Type B pancreatic cell (in vitro differentiated cells): ENCODE measurements around the gene NPHS1. TPM values are rescaled to one million over a fixed set of nuclear protein-coding genes. Genes with fewer than 3 reads are reported as not detected.

Source experiments
- DNase-seq: peaks from one replicate; pipeline ENCODE4 v3.0.0; 2021; ENCODE audit warnings: mixed read lengths; ENCODE audit not compliant: unreplicated experiment; ENCODE audit errors: extremely low spot score
- H3K27ac Mint-ChIP-seq: 2 replicates; pipeline ENCODE4 v1.8.0; 2021; ENCODE audit warnings: mild to moderate bottlenecking, mixed read lengths
- H3K27me3 Mint-ChIP-seq: 2 replicates; pipeline ENCODE4 v1.8.0; 2021; ENCODE audit warnings: mixed read lengths
- H3K36me3 Mint-ChIP-seq: 2 replicates; pipeline ENCODE4 v1.8.0; 2021; ENCODE audit warnings: mixed read lengths
- H3K4me1 Mint-ChIP-seq: one replicate; pipeline ENCODE4 v1.8.0; 2021; ENCODE audit warnings: mixed read lengths; ENCODE audit not compliant: unreplicated experiment
- H3K4me3 Mint-ChIP-seq: 2 replicates; pipeline ENCODE4 v1.8.0; 2021; ENCODE audit warnings: mild to moderate bottlenecking, mixed read lengths
- H3K9me3 Mint-ChIP-seq: 2 replicates; pipeline ENCODE4 v1.8.0; 2021; ENCODE audit warnings: mixed read lengths
- CTCF ChIP-seq: fragments of 200-600 bp; sonication (generic); conservative IDR thresholded peaks from 2 replicates; pipeline ENCODE4 v1.5.0; 2021; ENCODE audit warnings: antibody characterized with exemption, mild to moderate bottlenecking
- total RNA-seq: library from RNA; stranded (reverse); gene quantifications from 2 replicates; pipeline ENCODE4 v1.2.1, GENCODE V29; 2021; ENCODE audit warnings: low replicate concordance

Gene NPHS1
- total RNA-seq, 1 donor from 2014 or later: 1.9 TPM

- Mint-ChIP-seq H3K9me3 (no peaks in the 10 kb centered on the region), H3K4me3 (peak overlapping the region; percentile 81), H3K36me3 (no peaks in the 10 kb centered on the region), H3K4me1 (peaks cover 10% of the 10 kb centered on the region), H3K27me3 (peaks cover 62% of the 10 kb centered on the region), H3K27ac (no peak overlapping the region)
- DNase-seq: no peak
- TF ChIP-seq CTCF: no peak
These were observed 8.1 kb upstream of the NPHS1 start for GRCh38 chr19:35860436-35860817.

GRCh38 chr19:35859414-35859813 lies 7.1 kb upstream of the NPHS1 start:
- no peak for DNase-seq
- no peak overlapping the region for H3K4me3 Mint-ChIP-seq
- no peak for TF ChIP-seq CTCF
- no peak overlapping the region for H3K27ac Mint-ChIP-seq
- H3K4me1 Mint-ChIP-seq: peaks cover 18% of the 10 kb centered on the region
- no peaks in the 10 kb centered on the region for H3K9me3 Mint-ChIP-seq
- H3K36me3 Mint-ChIP-seq: no peaks in the 10 kb centered on the region
- peaks cover 72% of the 10 kb centered on the region for H3K27me3 Mint-ChIP-seq

- no peak for TF ChIP-seq CTCF
- Mint-ChIP-seq H3K27ac (no peak overlapping the region), H3K4me1 (peaks cover 19% of the 10 kb centered on the region), H3K36me3 (no peaks in the 10 kb centered on the region), H3K4me3 (peak overlapping the region; percentile 35), H3K27me3 (peaks cover 76% of the 10 kb centered on the region), H3K9me3 (no peaks in the 10 kb centered on the region)
- no peak for DNase-seq
These were observed 6.0 kb upstream of the NPHS1 start for GRCh38 chr19:35858311-35858710.

GRCh38 chr19:35856546-35857149 lies 4.3 kb upstream of the NPHS1 start, which contains the start of gene KIRREL2:
Gene KIRREL2, plus strand, starts transcription at chr19:35856911. Its CDS starts 209 bp downstream, at chr19:35857120.
- Mint-ChIP-seq H3K27ac (no peak within 1 kb of the TSS), H3K4me1 (peaks cover 19% of the 10 kb centered on the region), H3K4me3 (peak within 1 kb of the TSS; percentile 80), H3K27me3 (peaks cover 85% of the 10 kb centered on the region), H3K36me3 (no peaks in the 10 kb centered on the region), H3K9me3 (no peaks in the 10 kb centered on the region)
- no peak for TF ChIP-seq CTCF
- no peak for DNase-seq

- no peak overlapping the region for H3K4me3 Mint-ChIP-seq
- H3K9me3 Mint-ChIP-seq: no peaks in the 10 kb centered on the region
- peaks cover 12% of the 10 kb centered on the region for H3K4me1 Mint-ChIP-seq
- DNase-seq: no peak
- H3K36me3 Mint-ChIP-seq: no peaks in the 10 kb centered on the region
- TF ChIP-seq CTCF: no peak
- H3K27ac Mint-ChIP-seq: no peak overlapping the region
- H3K27me3 Mint-ChIP-seq: peaks cover 75% of the 10 kb centered on the region
These were observed 893 bp upstream of the NPHS1 start for GRCh38 chr19:35853038-35853756.
